ENCODE data around the gene HOXA7. TPM values are rescaled to one million over a fixed set of nuclear protein-coding genes. Genes with fewer than 3 reads are reported as not detected.

HOXA7 gene
- 20.5 and 20.9 TPM in 2 replicates for total RNA-seq
- polyA plus RNA-seq (2012) = 8.2 TPM

DNA sequence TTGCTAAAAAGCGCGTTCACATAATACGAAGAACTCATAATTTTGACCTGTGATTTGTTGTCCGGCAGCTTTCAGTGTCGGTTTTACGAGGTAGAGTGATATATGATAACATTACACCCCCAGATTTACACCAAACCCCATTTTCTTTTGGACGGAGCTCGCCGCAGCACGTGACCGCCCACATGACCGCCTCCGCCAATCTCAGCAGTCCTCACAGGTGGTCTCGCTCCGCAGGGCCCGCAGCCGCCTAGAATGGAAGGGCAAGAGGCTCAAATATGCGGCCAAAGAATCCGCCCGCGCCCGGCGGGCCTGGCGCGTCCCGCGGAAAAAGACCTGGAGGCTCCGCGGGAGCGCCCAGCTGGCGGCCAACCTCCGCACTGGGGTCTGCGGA lies at the start of gene HOXA7:
Gene HOXA7 (minus strand): TSS at position 168 of the 391 bp plus-strand sequence. CDS start 130 bp downstream, at position 38.
- peak; percentile 90 for DNase-seq (ENCODE audit: low read depth)

DNA sequence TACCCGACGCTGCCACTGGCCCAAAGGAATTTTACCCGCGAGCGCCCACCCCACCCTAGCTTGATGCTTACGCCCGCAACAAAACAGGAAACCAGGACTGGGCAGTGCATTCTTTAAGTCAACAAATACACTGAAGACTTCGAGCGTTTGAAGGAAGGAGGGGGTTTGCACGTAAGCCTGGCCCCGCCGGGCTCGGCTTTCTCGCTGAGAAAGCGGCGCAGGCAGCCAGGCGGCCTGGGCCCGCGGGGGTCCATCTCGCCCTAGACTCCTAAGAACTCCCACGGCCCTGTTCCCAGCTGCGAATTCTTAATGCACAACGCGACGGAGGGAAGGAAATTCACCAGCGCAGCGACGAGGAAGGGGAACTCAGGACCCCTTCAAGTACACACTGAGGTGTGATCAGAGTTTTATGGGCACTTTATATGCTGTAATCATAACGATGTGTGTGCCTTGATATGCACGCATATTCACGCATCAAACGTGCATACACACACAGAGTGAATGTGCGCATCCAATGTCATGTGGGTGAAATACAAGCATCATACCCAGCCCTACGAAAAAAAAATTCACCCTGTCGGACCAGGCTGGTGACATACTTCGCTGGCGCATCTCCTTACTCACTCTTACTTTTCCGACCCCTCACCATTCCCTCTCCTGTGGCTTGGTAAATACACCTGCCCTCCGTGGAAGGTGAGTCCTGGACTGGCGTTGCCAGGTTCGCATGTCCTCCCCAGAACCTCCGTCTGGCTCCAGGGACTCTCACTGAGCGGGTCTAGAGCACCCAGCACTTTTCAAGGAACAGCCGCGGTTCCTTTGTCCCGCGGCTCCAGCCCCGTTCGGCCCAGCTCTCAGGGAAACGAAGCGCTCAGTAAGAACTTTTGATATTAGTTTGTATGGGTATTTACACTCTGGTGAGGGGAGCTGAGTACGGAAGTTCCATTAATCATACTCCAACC lies 49.1 kb upstream of the HOXA7 start:
- no peak for DNase-seq (ENCODE audit: low read depth)

DNA sequence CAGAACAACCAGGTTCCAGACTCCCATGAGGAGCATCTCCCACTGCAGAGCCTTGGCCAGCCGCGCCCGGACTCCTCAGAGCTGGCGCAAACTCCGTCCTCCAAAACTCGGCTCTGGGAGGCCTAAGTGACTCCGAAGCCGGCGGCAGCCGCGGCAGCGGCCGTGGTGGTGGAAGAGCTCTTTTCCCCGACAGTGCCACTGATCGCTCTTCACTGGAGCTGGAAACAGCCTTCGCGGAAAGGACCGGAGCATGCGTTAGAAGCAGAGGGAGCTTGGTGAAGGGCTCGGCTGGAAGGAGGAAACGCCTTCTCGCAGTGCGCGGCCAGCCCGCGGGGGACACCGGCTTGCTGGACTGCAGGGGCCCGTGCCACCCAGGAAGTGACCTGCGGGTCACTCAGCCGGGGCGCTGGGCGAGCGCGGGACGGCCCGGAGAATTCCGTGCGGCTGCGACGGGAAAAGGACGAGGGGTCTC lies 48.4 kb upstream of the HOXA7 start:
- DNase-seq (ENCODE audit: low read depth) = peak; percentile 50

DNA sequence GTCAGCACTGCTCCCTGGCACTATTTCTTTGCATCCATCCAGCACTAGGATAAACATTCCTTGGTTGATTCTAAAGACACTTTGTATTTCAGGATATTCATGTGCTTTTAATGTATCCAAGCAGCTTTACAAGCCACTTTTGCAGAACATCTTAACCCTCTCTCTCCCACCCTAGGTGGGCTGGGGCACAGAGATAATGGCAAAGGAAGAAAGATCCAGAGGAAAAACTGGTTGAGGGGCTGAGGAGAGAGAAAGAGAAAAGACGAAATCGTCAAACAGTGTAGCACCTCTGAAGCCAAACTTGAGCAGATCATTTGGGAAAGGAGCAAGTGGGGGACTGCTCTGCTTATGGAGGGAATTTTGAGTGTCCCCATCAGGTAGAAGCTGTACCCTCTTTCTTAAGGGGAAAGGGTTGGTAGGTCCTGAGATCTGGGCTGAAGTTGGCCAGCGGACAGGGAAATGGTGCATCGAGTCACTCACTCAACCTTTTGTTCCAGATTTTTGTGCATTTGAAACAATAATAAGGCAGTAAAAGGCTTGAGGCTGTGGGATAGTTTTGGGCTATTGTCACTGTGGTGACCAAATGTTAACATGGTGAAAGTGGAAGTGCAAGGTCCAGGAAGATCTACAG lies 47.6 kb upstream of the HOXA7 start:
- no peak for DNase-seq (ENCODE audit: low read depth)

DNA sequence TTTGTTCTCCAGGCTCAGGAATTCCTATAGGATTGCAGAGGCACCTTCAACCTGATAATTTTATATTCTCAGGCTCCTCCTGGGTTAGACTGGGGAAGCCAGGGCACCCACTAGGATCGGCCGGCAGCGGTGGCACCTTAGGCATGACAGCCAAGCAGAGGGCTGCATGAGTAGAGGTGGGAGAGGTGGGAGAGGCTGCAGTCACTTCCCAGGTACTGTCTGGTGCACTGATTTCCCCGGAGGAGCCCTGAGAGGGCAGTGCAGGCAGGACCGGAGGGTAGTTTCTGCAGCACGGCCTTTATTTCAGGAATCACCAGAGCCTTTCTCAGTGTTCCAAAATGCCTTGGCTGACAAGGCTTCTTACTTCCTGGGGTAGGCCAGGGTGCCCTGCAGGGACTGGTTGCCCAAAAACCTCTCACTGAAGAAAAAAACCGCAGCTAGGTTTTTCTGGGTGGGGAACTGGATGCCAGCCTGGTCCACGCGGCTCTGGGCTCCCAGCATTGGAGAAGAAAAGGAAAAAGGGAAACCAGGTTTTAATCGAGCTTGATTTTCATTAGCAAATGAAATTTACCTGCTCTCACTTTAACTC lies 47.0 kb upstream of the HOXA7 start:
- no peak for DNase-seq (ENCODE audit: low read depth)

DNA sequence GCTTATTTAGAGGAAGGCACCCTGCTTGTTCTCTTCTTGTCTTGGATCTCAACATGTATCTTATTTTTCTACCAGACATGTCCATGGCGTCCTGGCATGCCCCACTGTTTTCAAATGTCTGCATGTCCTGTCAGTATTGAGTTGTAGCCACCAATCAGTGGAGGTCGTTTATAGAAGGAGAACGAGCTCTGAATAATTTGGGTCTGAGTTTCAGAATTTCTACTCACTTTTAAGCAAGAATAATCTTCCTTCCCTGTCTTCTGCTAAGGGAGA lies 46.3 kb upstream of the HOXA7 start:
- DNase-seq (ENCODE audit: low read depth) = no peak

DNA sequence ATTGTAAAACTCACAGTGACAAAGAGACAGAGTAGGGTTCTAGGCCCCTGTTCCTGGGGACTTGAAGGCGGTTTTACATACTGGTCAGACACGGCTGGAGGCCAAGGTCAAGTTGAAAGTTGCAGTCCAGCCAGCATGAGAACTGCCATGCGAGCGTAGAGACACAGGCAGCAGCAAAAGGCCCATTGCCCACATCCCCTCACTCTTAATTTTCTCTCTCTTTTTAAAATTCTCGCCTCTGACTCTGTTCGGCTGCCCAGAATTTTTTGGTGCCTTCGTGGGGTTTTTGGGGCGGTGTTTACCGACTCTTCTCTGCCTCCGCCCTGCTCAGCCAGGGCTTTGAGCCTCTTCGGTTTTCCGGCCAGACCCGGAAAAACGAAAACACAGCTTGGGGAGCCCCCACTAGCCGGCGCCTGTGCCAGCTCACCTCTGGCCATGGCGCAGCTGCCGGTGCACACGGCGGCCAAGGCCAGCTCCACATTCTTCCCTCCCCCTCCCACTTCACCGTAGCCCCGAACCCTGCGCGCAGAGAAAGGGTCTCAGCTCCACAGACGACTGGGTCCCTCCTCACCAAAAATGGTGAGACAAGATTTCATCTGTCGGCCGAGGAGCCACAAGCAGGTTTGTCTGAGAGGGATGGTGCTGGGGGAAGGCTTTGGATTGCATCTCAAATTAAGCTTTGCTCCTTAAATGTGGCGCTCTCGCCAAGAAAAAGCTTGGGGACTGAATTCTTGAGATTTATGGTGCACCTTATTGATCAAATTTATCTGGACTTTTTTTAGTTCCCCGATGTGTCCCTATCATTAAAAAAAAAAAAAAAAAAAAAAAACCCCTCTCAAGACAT lies 45.8 kb upstream of the HOXA7 start:
- no peak for DNase-seq (ENCODE audit: low read depth)

DNA sequence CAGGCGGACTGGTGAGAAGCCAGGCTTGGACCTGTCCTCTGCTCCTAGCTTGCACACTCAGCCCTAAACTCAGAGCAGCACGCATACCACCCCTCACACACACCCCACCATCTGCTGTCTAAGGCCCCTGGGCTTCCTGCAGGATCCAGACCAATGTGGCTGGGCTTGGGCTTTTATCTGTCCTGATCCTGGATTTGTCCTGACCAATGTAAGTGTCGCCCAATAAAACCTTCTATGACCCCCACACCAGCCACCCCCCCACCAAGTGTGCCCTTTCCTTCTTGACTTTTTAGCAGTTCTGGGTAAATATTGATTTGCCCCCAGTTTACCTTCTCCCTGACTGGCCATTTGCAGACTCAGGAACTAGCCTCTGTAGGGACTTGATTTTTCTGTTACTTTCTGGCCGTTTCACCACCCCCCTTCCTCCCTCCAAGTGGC lies 45.1 kb upstream of the HOXA7 start:
- DNase-seq (ENCODE audit: low read depth) = no peak

DNA sequence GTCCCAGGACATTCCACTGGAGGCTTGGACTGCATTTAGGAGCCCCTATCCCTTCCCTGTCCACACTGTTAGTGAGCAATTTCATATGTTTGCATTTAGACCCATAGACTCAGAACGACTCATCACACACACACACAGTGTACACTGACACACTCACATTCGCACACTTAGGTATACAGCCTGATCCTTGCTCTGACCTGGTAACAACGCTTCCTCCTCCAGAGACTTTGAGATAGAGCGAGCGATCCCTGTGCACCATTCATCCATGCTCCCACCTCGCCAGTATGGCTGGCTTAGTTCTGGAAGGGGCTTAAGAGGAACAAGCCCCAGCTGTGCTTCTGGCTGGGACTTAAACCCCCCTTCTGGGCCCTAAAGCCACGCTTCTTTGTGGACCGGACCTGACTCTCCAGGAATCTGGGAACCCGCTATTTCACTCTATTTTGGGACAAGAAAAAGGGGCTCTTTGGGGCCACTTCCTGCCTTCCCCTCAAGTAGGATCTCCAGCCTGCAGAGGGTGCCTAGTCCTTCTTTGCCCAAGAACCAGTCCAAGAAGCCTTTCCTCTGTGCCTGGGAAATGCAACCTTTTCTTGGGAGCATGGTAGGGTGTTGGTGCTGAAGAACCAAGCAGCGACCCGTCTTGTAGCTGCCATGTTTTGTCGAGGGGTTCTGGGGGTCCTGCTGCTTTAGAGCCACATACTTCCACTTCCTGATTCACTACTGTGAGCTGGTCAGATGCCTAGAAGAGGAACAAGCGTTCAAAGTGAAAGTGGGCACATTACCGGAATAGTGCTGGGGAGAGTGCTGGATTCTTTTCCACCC lies 44.5 kb upstream of the HOXA7 start:
- no peak for DNase-seq (ENCODE audit: low read depth)

DNA sequence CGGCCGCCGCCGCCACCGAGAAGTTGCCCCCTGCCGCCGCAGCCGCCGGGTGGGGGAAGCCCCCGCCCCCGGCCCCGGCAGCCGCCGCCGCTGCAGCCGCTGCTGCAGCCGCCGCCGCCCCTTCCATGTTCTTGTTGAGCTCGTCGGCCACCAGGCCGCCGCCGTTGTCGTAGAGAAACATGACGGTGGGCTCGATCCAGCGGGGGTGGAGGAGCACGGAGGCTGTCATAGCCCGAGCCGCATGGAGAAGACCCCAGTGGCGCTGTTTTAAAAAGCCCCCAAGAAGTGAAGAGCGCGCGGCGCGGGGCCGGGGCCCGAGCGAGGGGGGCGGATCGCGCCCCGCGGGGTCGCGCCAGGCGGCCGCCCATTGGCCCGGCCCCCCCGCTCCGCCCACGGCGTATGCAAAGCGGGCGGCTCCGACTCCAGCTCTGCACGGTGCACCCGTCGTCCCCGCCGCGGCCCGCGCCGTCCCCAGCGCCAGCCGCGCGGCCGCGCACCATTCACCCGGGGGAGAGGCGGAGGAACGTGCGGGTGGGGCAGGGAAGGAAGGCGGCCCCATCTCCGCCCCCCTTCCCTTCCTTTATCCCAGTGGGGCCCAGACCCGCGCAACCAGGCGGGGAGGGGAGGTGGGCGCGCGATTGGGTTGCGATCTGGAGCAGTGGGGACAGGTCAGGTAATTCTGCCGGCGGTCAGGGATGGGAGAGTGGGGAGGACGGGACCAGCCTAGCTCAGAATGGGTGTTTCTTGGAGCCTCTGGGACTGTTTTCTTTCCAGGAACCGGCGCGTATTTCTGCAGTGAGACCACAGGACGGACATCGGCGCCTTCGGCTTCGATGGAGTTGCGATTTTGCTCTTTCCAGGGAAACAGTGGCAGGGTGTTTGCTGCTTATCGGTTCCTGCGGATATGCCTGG lies 43.6 kb upstream of the HOXA7 start, which contains the start of gene HOXA13:
Gene HOXA13 (minus strand): TSS at position 243 of the 912 bp plus-strand sequence. CDS start 14 bp downstream, at position 229.
- peak; percentile 63 for DNase-seq (ENCODE audit: low read depth)

DNA sequence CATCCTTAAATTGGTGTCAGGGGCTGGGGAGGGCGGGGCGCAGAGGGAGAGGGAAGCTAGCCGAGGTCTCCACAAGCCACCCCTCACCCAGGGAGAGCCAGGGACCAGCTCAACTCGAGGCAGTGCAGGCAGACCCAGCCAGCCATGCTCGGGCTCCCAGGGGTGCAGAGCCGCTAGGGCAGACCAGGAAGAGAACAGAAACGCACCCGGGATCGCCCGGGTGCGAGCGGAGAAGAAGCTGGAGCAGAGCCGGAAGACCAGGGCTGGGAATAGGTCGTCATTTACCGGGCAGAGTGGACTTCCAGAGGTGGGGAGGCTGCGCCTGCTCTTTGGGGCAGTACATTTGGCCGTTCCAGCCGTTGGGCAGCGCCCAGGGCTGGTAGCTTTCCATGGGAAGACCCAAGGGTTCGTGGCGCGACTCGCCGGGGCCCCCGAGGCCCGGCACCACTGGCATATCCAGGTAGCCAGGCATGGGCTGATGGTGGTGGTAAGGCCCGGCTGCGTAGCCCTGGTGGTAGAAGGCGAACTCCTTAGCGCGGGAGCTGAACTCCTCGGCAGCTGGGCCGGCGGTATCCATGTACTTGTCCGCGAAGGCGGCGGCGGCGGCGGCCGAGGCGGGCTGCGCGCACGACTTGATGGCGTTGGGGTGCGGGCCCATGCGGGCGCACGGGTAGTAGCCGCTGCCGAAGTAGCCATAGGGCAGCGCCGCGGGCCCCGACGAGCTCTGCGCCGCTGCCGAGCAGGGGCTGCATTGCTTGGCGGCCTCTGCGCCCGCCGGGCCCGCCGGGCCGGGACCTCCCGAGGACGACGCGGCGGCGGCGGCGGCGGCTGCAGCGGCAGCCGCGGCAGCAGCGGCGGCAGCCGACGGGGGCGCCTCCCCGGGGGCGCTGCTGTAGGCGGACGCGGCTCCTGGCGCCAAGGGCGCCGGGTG lies 42.7 kb upstream of the HOXA7 start:
- peak; percentile 29 for DNase-seq (ENCODE audit: low read depth)

DNA sequence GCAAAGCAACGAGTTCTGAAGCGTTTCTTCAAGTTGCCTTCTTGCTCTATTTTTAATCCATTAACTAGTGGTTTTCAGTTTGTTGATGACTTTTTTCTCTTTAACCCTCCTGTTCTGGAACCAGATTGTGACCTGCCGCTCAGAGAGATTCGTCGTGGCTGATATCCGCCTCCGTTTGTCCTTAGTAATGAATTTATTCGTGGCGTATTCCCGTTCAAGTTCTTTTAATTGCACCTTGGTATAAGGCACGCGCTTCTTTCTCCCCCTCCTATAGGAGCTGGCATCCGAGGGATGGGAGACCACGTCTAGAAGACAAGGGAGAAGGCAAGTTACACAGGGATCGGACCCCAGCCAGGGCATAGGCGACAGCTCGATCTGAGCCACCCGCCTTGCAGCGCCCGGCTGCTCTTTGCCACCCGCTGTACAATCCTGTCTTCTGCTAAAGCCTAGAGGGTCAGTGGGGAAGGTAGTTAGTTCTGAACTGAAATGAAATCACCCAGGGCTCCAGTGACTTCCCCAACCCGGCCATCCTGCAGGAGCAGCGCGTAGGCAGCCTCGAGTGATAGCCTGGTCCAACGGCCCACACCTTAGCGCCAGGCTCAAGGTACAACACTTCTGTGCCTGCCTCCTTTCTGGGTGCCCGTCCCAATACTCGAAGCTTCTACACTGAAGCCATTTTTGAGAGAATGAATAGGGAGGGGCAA lies 41.8 kb upstream of the HOXA7 start:
- no peak for DNase-seq (ENCODE audit: low read depth)

DNA sequence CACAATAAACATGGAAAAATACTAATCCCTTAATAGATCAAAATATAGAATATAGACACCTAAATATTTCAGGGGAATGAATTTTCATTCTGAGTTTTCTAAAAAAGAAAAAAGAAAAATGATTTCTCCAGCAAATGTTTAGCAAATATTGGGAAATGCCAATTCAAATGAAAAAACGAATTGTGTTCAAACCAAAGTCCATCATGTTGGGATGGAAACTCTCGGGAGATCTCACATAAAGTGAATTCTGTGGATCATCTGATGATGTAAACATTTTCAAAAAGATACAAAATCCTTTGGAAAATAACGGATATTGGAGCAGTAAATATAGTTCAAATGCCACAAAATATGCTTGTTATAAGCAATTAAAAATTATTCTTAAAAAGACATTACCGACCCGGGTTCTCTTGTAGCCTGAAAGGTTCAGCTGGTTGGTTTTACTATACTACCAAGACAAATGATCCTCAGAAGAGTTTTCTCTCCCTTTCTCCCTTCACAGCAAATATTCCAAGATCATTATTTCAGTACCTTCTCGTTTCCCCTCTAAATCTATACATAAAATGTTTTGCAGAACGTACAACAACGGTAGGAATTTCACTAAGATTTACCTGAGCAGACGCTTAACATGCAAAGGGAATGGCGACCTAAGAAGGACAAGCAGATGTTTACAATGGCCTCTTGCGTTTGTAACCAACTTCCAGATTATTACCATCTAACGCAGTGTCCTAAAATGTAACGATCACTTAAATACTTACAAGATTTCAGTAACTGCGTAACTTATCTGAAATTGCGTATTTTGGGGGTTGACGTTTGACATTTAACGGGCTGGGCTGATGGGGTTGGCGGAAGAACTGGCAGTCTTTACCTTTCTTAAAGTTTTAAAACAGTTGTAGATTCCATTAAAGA lies 40.9 kb upstream of the HOXA7 start:
- no peak for DNase-seq (ENCODE audit: low read depth)

DNA sequence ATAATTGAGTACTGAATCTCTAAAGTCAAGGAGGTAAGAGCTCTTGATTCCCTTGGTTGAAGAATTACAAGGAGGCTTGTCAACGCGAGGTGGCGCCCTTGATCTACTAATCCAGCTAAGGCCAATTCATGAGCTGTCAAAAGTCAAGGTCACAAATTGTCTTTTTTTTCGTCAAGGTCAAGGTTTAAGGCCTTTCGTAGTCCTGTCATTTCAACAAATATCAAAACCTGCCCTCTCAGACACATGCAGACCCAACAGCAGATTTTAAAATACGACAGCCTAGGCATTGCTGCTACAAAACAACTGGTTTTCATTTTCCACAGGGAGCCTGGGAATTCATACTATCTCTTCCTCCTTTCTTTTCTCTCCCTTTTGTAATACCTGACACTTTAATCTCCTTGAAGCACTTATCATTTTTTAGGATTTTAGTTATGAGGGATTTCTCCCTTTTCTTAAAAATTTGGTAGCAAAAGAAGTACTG lies 39.9 kb upstream of the HOXA7 start:
- DNase-seq (ENCODE audit: low read depth) = peak; percentile 81

DNA sequence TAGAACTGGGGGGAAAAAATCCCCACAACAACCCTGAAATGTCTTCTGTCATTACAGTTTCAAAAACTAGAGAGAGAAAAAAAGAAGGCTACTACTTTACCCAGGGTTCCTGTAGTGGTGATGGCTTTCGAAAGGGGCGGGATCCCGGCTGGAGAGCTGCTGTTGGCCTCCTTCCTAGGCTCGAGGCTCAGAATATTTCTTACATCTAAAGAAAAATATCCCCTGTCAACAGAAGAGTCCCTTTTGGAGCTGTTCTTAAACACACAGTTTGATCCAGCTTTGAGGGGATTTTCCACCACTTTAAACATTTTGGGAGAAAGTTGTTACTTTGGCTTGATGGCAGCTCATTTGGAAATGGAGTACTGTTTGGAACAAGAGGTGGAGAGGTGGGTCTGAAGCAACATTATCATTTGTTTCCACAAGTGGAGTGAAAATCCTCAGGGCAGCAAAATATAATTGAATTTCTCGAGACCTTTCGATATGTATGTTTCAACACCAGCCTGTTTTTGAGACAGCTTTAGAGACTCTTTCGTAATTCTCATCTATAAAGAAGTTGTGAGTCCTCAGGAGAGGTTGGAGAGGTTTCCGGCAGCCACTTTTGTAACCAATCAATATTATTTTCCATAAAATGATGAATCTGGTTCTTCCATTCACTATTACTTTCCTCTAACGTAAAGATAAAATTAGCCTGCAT lies 38.4 kb upstream of the HOXA7 start:
- no peak for DNase-seq (ENCODE audit: low read depth)

DNA sequence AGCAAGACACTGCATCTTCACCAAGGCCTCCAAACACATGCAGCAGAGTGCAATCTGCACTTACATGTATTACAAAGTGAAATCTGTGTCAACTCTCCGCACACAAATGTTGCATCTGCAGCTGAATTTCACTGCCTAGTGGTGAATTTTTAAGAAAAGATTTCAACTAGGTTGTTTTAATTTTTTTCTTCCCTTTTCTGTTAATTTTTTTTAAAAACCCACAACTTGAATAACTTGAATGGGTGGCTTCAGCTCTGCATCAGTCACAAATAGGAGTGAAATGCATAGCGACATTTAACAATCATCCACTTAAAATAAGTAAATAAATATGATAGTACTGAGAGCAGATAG lies 37.5 kb upstream of the HOXA7 start:
- no peak for DNase-seq (ENCODE audit: low read depth)
